CD14-positive monocyte (primary cell): ENCODE results near the gene METAP1D. TPM values are rescaled to one million over a fixed set of nuclear protein-coding genes. Genes with fewer than 3 reads are reported as not detected.

ENCODE experiments used
- DNase-seq, 3 donors: peaks; one replicate each; pipeline ENCODE4 v3.0.0-alpha.2; 2011 to 2022
- H2AFZ ChIP-seq: 2 replicates; pipeline ENCODE4 v1.6.0; 2012; ENCODE audit warnings: mild to moderate bottlenecking, low read depth, low read length, inconsistent platforms; ENCODE audit not compliant: insufficient read depth, poor library complexity, severe bottlenecking
- H3K27ac ChIP-seq, 2 donors: 1 replicate in 1 of 2; 2 replicates in 1 of 2; pipeline ENCODE4 v1.5.1; 2012 to 2013; ENCODE audit warnings: low read length in 2 of 2, control low read depth in 1 of 2, inconsistent platforms in 1 of 2, low read depth in 1 of 2, mild to moderate bottlenecking in 1 of 2
- H3K27me3 ChIP-seq, 2 donors: one replicate each; pipeline versions ENCODE4 v1.6.0 to v1.6.1; 2011 to 2013; ENCODE audit warnings: low read length in 2 of 2; ENCODE audit not compliant: control insufficient read depth in 2 of 2, insufficient read depth in 2 of 2
- H3K36me3 ChIP-seq, 2 donors: replicated peaks in 1 of 2; 1 replicate in 1 of 2; 2 replicates in 1 of 2; pipeline versions ENCODE4 v1.5.1 to v1.6.1; 2012 to 2013; ENCODE audit warnings: low read length in 2 of 2, control low read depth in 1 of 2, inconsistent platforms in 1 of 2, mild to moderate bottlenecking in 1 of 2; ENCODE audit not compliant: insufficient read depth in 2 of 2, control insufficient read depth in 1 of 2
- H3K4me1 ChIP-seq, 2 donors: 1 replicate in 1 of 2; 2 replicates in 1 of 2; pipeline versions ENCODE4 v1.5.1 to v1.6.1; 2012 to 2013; ENCODE audit warnings: low read length in 2 of 2, control low read depth in 1 of 2, inconsistent platforms in 1 of 2, mild to moderate bottlenecking in 1 of 2, moderate library complexity in 1 of 2; ENCODE audit not compliant: insufficient read depth in 2 of 2, control insufficient read depth in 1 of 2
- H3K4me2 ChIP-seq: replicated peaks from 2 replicates; pipeline ENCODE3; 2012; ENCODE audit warnings: low read length, moderate library complexity, mild to moderate bottlenecking; ENCODE audit not compliant: poor library complexity, severe bottlenecking; ENCODE audit errors: extremely low read depth
- H3K4me3 ChIP-seq, 3 experiments: fragments of 200-600 bp in 1 of 3; sonication (generic) in 1 of 3; replicated peaks in 1 of 3; 1 replicate in 2 of 3; 2 replicates in 1 of 3; pipeline ENCODE4 v1.5.1; 2011 to 2013; ENCODE audit warnings: low read length in 3 of 3, mild to moderate bottlenecking in 3 of 3, control low read depth in 2 of 3, low read depth in 2 of 3, inconsistent platforms in 1 of 3, moderate library complexity in 1 of 3
- H3K79me2 ChIP-seq: 2 replicates; pipeline ENCODE4 v1.6.0; 2012; ENCODE audit warnings: mild to moderate bottlenecking, control low read depth, inconsistent platforms, low read length, moderate library complexity; ENCODE audit not compliant: insufficient read depth
- H3K9ac ChIP-seq: 2 replicates; pipeline ENCODE4 v1.6.0; 2017; ENCODE audit warnings: low read length, mild to moderate bottlenecking; ENCODE audit not compliant: insufficient read depth, poor library complexity, severe bottlenecking
- H3K9me3 ChIP-seq, 2 donors: replicated peaks in 1 of 2; 1 replicate in 1 of 2; 2 replicates in 1 of 2; pipeline versions ENCODE4 v1.5.1 to v1.6.1; 2012 to 2013; ENCODE audit warnings: low read length in 2 of 2, control low read depth in 1 of 2; ENCODE audit not compliant: control insufficient read depth in 1 of 2, insufficient read depth in 1 of 2
- H4K20me1 ChIP-seq: 2 replicates; pipeline ENCODE4 v1.6.0; 2012; ENCODE audit warnings: mild to moderate bottlenecking, low read length, control low read depth, moderate library complexity; ENCODE audit not compliant: insufficient read depth
- H3K27ac Mint-ChIP-seq, 7 donors: one replicate each; pipeline ENCODE4 v1.8.0; 2020; ENCODE audit warnings: mild to moderate bottlenecking in 7 of 7, mixed read lengths in 7 of 7, moderate library complexity in 6 of 7, inconsistent platforms in 2 of 7
- H3K27me3 Mint-ChIP-seq, 3 donors: one replicate each; pipeline ENCODE4 v1.8.0; 2021 to 2022; ENCODE audit warnings: low read depth in 3 of 3, mild to moderate bottlenecking in 3 of 3, mixed read lengths in 3 of 3, moderate library complexity in 3 of 3, inconsistent platforms in 1 of 3
- H3K36me3 Mint-ChIP-seq, 2 donors: one replicate each; pipeline ENCODE4 v1.8.0; 2020; ENCODE audit warnings: mixed read lengths in 2 of 2, inconsistent platforms in 1 of 2, mild to moderate bottlenecking in 1 of 2
- H3K4me1 Mint-ChIP-seq: one replicate; pipeline ENCODE4 v1.8.0; 2020; ENCODE audit warnings: mild to moderate bottlenecking, mixed read lengths
- H3K4me3 Mint-ChIP-seq, 2 donors: one replicate each; pipeline ENCODE4 v1.8.0; 2020; ENCODE audit warnings: mild to moderate bottlenecking in 2 of 2, mixed read lengths in 2 of 2, moderate library complexity in 1 of 2
- H3K9me3 Mint-ChIP-seq, 7 donors: one replicate each; pipeline ENCODE4 v1.8.0; 2020 to 2022; ENCODE audit warnings: mixed read lengths in 7 of 7, mild to moderate bottlenecking in 6 of 7, moderate library complexity in 6 of 7, inconsistent platforms in 2 of 7
- CTCF ChIP-seq: fragments of 200-600 bp; IDR thresholded peaks from one replicate; pipeline ENCODE4 v1.8.0; 2022; ENCODE audit warnings: antibody characterized with exemption, mild to moderate bottlenecking
- WGBS: methylation state at CpG from one replicate; pipeline ENCODE4 v1.1.5; 2013; ENCODE audit warnings: missing lambda C conversion rate; ENCODE audit not compliant: insufficient coverage; 5-methylcytosine and 5-hydroxymethylcytosine counted together
- intact Hi-C, 2 donors: fragments of 100-400 bp; cut with micrococcal nuclease; formaldehyde crosslinking; loops; one replicate each; pipeline versions ENCODE4 v1.15.0 to v1.15.1; 2023
- polyA plus RNA-seq, 3 donors: library from polyadenylated mRNA; depleted of rRNA in 1 of 3; unstranded in 2 of 3; stranded (reverse) in 1 of 3; fragments of 300-500 nt in 2 of 3; fragments of >200 nt in 1 of 3; fragmentation: Illumina TruSeq in 2 of 3; gene quantifications; 1 replicate in 2 of 3; 2 replicates in 1 of 3; pipeline ENCODE4 v1.2.3, GENCODE V29; 2012 to 2021

The METAP1D gene
- polyA plus RNA-seq, 3 donors = 0.37 to 1.7 (median 0.41) TPM

- peaks cover 2% of the 10 kb centered on the region for H3K4me1 Mint-ChIP-seq
- peaks cover 0 to 1% (median 0%) of the 10 kb centered on the region in 3 donors for H3K27me3 Mint-ChIP-seq
- H3K36me3 Mint-ChIP-seq = peaks cover 3 to 10% of the 10 kb centered on the region in 2 donors
- H3K4me2 ChIP-seq = no peak overlapping the region
- H3K9me3 Mint-ChIP-seq = peaks cover 0 to 5% (median 0%) of the 10 kb centered on the region in 7 donors
- H3K27ac ChIP-seq = no peak overlapping the region
- no peak for TF ChIP-seq CTCF
- DNase-seq = no peak
- no peaks in the 10 kb centered on the region for H3K4me1 ChIP-seq
- no peak overlapping the region for H3K27ac Mint-ChIP-seq
- no peaks in the 10 kb centered on the region for H3K36me3 ChIP-seq
- intact Hi-C loops = no loop called here
- WGBS = 91% methylated on average over 1 of the region's 1 CpG
- no peak overlapping the region for H3K9ac ChIP-seq
- no peaks in the 10 kb centered on the region for H4K20me1 ChIP-seq
- H3K9me3 ChIP-seq = no peaks in the 10 kb centered on the region
- H3K4me3 ChIP-seq = no peak overlapping the region
- H3K27me3 ChIP-seq = no peaks in the 10 kb centered on the region
- no peaks in the 10 kb centered on the region for H3K79me2 ChIP-seq
- no peak overlapping the region for H3K4me3 Mint-ChIP-seq
- no peak overlapping the region for H2AFZ ChIP-seq
These were observed 62.8 kb downstream of the METAP1D start for GRCh38 chr2:172062402-172063004.

GRCh38 chr2:172063446-172063845, 63.7 kb downstream of the METAP1D start:
- Mint-ChIP-seq H3K36me3 (peaks cover 3 to 10% of the 10 kb centered on the region in 2 donors), H3K4me1 (peaks cover 2% of the 10 kb centered on the region), H3K4me3 (no peak overlapping the region), H3K27me3 (peaks cover 0 to 1% (median 0%) of the 10 kb centered on the region in 3 donors), H3K9me3 (peaks cover 0 to 5% (median 0%) of the 10 kb centered on the region in 7 donors), H3K27ac (no peak overlapping the region)
- Histone ChIP-seq H2AFZ (no peak overlapping the region), H3K9me3 (no peaks in the 10 kb centered on the region), H3K9ac (no peak overlapping the region), H4K20me1 (no peaks in the 10 kb centered on the region), H3K27me3 (no peaks in the 10 kb centered on the region), H3K4me2 (no peak overlapping the region), H3K4me3 (no peak overlapping the region), H3K36me3 (no peaks in the 10 kb centered on the region), H3K79me2 (no peaks in the 10 kb centered on the region), H3K27ac (no peak overlapping the region), H3K4me1 (no peaks in the 10 kb centered on the region)
- no peak for DNase-seq
- no CpG with 5 or more reads among the region's 9 CpGs for WGBS
- no peak for TF ChIP-seq CTCF
- intact Hi-C loops = no loop called here
